HG02678 (cell line): ENCODE measurements around the gene PVRIG.
"Not testable (repeated sequence)": the region's sequence is repeated elsewhere in the genome, so short reads cannot be mapped to it uniquely, and the experiment has no call there.

ENCODE experiments used
- ATAC-seq: cut with Tn5 transposase; IDR thresholded peaks from one replicate; pipeline ENCODE4 v1.9.1; 2021; ENCODE audit warnings: mild to moderate bottlenecking, moderate library complexity; ENCODE audit not compliant: unreplicated experiment

PVRIG gene

DNA sequence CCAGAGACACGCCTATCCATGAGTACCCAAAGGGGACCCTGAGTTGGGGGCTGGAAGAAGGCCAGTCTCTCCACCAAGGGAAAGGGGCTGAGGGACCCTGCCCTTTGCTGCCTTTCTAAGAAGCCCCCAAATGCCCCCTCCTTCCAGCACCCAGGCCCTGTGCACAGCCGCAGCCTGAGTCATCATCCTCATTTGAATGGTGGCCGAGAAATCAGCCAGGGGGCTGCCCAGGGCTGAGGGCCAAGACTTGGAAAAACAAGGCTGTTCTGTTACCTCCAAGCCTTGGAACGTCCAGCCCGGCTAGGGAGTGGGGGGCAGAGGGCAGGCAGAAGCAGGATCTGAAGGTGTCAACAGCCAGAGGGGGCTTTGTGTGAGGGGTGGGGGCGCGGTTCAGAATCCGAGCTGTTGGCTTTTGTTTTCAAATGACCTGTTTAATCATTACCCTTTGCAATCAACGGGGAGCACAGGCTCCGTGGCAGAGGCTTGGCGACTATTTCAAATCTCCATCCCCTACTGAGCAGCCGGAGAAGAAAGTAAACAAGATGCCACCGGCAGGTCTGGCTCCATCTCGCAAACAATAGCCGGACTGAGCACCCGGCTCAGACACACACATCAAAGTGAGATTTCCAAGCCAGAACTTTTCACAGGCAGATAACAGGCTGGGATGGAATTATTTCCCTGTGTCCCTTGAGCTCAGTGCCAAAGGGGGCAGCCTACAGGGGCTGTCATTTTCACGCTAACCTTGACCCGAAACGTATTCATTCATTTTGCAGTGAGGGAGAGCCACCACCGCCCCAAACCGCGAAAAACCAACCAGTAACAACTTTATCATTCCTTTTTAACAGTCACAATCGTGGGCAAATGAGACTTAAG lies 50.5 kb downstream of the PVRIG start:
- not testable (repeated sequence) for ATAC-seq
